Omental fat pad (tissue), 4 donors: ENCODE results near the gene MICAL2. TPM values are rescaled to one million over a fixed set of nuclear protein-coding genes. Genes with fewer than 3 reads are reported as not detected.

ENCODE experiments used
- ATAC-seq: fragments of 150-250 bp; one replicate; pipeline ENCODE4 v1.9.1; 2016; ENCODE audit warnings: mild to moderate bottlenecking, moderate library complexity; ENCODE audit not compliant: low FRiP score
- DNase-seq: peaks from one replicate; pipeline ENCODE4 v3.0.0-alpha.2; 2019; ENCODE audit warnings: low spot score
- total RNA-seq, 4 donors: library from RNA; depleted of rRNA; stranded (reverse); fragments of >200 nt; gene quantifications; one replicate each; pipeline ENCODE4 v1.1.0, GENCODE V29; 2016
- TF ChIP-seq, protein P1 (sequence below), 3 donors: fragments of 450-650 bp; IDR thresholded peaks; one replicate each; pipeline ENCODE4 v1.5.1; 2016 to 2017; ENCODE audit warnings: antibody characterized with exemption in 3 of 3, mild to moderate bottlenecking in 3 of 3, moderate library complexity in 2 of 3

The MICAL2 gene
- total RNA-seq, 4 donors from 2014 or later = 34.3 to 143 (median 57.0) TPM

DNA sequence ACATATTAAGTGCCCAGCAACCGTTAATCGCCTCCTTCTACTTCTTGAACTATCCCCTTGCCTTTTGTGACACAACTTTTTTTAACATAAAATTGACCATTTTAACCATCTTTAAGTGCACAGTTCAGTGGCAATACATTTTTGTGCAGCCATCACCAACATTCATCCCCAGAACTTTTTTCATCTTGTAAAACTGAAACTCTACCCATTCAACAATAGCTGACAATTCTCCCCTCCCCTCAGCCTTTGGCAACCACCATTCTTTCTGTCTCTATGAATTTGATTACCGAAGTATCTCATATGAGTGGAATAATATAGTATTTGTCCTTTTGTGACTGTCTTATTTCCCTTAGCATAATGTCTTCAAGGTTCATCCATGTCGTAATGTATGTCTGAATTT is 66.0 kb downstream of the MICAL2 start:
- DNase-seq = no peak
- TF ChIP-seq, protein P1, sequence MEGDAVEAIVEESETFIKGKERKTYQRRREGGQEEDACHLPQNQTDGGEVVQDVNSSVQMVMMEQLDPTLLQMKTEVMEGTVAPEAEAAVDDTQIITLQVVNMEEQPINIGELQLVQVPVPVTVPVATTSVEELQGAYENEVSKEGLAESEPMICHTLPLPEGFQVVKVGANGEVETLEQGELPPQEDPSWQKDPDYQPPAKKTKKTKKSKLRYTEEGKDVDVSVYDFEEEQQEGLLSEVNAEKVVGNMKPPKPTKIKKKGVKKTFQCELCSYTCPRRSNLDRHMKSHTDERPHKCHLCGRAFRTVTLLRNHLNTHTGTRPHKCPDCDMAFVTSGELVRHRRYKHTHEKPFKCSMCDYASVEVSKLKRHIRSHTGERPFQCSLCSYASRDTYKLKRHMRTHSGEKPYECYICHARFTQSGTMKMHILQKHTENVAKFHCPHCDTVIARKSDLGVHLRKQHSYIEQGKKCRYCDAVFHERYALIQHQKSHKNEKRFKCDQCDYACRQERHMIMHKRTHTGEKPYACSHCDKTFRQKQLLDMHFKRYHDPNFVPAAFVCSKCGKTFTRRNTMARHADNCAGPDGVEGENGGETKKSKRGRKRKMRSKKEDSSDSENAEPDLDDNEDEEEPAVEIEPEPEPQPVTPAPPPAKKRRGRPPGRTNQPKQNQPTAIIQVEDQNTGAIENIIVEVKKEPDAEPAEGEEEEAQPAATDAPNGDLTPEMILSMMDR (IDR thresholded peaks at IDR 0.05) = no peak
- ATAC-seq = no peak

- ATAC-seq (no peak), DNase-seq (no peak)
- TF ChIP-seq, protein P1 (IDR thresholded peaks at IDR 0.05) = no peak
These were observed 67.4 kb downstream of the MICAL2 start for GRCh38 chr11:12177739-12178338.

DNA sequence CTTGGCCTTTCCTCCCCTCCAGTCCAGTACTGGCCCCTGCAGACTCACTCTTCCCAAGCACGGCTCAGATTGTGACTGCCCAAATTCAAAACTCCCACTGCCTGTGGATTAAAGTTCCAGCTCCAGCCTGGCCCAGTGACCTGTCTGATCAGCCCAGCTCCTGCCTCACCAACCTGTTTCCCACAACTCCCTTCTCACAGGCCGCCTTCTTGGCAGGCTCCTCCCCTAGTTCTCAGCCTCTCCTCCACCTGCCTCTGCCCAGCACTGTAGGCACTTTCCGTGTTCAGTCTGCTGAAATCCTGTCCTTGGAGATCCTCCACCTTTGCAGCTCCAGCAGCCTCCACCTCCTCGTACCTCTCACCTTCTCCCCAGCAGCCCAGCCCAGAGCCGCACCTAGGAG is 68.6 kb downstream of the MICAL2 start:
- ATAC-seq (no peak), DNase-seq (no peak)

GRCh38 chr11:12179531-12179930 is 69.1 kb downstream of the MICAL2 start:
- DNase-seq (no peak), ATAC-seq (no peak)
- TF ChIP-seq, protein P1 (IDR thresholded peaks at IDR 0.05) = no peak

More for the DNA sequence above, 68.6 kb downstream of the MICAL2 start:
- TF ChIP-seq, protein P1 (IDR thresholded peaks at IDR 0.05) = no peak

- TF ChIP-seq, protein P1 (IDR thresholded peaks at IDR 0.05) = no peak
- DNase-seq (no peak), ATAC-seq (no peak)
These were observed 70.1 kb downstream of the MICAL2 start for GRCh38 chr11:12180257-12181205.

DNA sequence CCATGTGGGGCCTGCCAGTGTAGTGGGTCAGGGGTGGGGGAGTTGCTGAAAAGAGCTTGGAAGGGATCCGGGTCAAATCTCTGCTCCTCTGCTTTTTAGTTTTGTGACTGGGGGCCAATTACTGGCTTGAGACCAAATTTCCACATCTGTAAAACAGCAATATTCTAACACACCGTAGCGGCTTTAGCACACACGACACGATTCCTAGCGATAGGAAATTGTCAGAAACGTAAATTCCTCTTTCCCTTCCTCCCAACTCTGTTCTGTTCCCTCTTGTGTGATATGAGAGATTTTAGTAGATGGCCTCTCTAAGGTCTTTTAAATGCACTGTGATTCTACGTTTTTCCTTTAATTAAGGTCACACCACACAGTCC is 71.9 kb downstream of the MICAL2 start:
- ATAC-seq (no peak), DNase-seq (no peak)
- TF ChIP-seq, protein P1 (IDR thresholded peaks at IDR 0.05) = no peak
